Cardiac fibroblast (primary cell): ENCODE data around the gene KRT77.

ENCODE experiments used
- DNase-seq, 2 donors: peaks; one replicate each; pipeline versions ENCODE4 v3.0.0 to v3.0.0-alpha.2; 2010; ENCODE audit warnings: low read depth in 2 of 2
- H3K4me3 ChIP-seq, 2 donors: replicated peaks in 1 of 2; 1 replicate in 1 of 2; 2 replicates in 1 of 2; pipeline ENCODE4 v1.5.1; 2011; ENCODE audit warnings: low read depth in 2 of 2, low read length in 2 of 2, mild to moderate bottlenecking in 2 of 2, moderate library complexity in 1 of 2
- TF ChIP-seq, protein P1 (sequence below): IDR thresholded peaks from one replicate; pipeline ENCODE4 v1.5.1; 2011; ENCODE audit warnings: low read depth, mild to moderate bottlenecking, low read length, inconsistent platforms

KRT77 gene

DNA sequence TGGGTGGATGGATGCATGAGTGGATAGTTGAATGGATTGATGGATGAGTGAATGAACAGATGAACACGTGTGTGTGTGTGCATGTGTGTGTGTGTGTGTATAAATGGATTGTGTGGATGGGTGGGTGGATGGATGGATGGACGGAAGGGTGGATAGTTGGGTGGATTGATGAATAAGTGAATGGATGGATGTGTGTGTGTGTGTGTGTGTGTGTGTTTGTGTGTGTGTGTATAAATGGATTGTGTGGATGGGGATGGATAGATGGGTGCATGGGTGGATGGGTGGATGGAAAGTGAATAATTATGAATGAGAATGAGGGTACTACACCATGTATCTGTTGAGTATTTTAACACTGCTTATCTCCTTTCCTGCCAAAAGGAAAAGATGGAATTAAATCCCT, 986 bp downstream of the KRT77 start:
- H3K4me3 ChIP-seq, result no peak overlapping the region
- DNase-seq, result no peak
- TF ChIP-seq, protein P1, sequence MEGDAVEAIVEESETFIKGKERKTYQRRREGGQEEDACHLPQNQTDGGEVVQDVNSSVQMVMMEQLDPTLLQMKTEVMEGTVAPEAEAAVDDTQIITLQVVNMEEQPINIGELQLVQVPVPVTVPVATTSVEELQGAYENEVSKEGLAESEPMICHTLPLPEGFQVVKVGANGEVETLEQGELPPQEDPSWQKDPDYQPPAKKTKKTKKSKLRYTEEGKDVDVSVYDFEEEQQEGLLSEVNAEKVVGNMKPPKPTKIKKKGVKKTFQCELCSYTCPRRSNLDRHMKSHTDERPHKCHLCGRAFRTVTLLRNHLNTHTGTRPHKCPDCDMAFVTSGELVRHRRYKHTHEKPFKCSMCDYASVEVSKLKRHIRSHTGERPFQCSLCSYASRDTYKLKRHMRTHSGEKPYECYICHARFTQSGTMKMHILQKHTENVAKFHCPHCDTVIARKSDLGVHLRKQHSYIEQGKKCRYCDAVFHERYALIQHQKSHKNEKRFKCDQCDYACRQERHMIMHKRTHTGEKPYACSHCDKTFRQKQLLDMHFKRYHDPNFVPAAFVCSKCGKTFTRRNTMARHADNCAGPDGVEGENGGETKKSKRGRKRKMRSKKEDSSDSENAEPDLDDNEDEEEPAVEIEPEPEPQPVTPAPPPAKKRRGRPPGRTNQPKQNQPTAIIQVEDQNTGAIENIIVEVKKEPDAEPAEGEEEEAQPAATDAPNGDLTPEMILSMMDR, result no peak

DNA sequence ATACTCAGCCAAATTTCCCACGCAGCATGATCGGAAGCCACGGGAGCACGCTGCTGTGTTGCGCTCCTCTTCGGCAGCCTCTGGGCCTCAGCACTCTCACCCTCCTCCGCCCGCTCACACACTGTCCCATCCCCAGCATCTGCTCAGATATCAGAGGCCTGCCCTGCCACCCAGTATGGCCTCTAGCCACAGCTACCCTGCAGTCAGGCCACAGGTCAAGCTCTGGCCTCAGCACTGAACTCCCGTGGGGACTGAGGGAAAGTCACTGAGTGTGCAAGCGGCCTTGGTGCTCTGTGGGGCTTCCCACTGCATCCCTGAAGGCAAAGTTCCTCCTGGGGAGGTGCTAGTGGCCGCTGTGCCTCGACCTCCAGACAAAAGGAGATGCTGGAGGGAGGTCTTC, 2.0 kb downstream of the KRT77 start:
- DNase-seq, result no peak
- TF ChIP-seq, protein P1, result no peak
- no peak overlapping the region for H3K4me3 ChIP-seq

DNA sequence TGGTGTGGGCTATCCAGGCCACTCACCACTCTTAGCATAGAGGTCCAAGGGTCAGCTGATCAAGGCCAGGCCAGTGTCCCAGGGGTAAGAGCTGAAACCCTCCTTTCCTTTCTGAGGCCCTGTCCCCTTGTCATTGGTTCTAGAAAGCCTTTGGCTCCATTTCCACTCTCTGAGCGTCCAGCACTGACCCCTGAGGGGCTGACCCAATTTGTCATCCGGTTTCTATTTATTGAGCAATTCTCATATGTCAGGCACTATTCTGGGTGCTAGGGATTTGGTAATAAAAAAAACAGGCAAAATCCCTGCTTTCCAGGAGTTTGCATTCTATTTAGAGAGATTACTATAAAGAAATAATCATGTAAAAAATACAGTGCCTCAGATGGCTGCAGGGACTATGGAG, 3.4 kb downstream of the KRT77 start:
- TF ChIP-seq, protein P1, result no peak
- H3K4me3 ChIP-seq, result no peak overlapping the region
- DNase-seq, result no peak

DNA sequence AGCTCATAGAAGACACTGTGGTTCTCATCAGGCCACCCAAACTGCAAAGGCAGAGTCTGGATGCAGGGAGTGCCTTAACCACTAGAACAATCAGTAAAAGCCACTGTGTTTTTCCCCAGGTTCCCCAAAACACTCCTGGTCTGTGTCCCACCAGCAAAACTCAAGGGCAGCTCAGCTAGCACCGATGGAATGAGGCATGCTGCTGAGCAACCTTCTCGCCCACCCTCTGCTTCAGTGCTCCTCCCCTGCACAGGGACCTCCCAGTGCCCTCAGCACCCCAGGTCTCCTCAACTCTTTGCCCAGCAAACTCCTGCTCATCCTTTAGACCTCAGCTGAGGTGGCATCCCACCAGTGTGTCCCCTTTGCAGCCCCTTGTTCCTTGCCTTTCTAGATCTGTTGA, 4.0 kb downstream of the KRT77 start:
- TF ChIP-seq, protein P1, result no peak

DNA sequence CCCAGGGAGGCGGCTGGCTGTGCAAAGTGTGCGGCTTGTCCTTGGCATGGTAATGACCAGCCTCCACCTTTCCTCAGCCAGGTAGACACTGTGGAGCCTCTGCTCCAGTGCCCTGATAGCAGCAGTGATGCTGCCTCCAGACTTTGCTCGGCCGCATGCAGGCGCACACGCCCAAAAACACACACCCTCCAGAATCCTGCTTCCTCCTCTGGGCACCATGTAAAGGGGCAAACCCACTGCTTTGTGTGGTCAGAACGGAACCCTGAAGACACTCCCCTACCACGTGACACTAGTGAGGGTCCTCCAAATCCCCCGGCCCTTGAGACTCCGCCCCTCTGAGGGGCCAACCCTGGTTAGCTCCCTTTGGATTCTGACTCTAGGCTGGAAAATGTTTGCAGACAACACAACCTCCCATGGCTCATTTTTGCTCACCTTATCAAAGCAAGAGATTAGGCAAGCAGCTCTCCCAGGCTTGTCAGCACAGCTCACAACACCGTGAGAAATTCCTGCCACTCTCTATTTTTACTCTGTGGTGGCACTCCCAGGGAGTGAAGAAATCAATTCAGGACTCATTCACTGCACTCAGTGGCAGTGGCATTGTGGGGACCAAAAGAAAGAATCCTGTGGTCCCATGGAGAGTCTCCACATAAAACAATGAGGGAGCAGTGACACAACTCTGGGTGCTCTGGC, 4.5 kb downstream of the KRT77 start:
- TF ChIP-seq, protein P1, result no peak
- no peak overlapping the region for H3K4me3 ChIP-seq
- DNase-seq, result no peak

More for the DNA sequence above, 4.0 kb downstream of the KRT77 start:
- H3K4me3 ChIP-seq, result no peak overlapping the region
- DNase-seq, result no peak

DNA sequence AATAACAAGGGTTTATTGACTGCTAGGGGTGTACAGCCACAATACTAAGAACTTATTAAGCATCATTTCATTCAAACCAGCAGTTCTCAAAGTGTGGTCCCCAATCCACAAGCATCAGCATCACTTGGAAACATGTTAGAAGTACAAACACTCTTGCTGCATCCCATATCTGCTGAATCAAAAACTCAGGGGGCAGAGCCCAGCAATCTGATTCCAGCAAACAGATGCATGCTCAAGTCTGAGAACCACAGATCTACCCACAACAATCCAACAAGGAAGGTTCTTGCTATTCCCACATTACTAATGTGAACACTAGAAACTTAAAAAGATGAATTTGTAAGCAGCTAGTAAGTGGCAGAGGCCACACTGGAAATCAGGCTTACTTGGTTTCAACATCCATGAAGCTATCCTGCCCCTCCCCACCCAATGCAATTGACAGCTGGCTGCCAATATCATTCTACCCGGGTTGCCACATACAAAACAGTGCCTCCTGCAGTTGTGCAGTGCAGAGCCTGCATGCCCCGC, 6.2 kb downstream of the KRT77 start:
- TF ChIP-seq, protein P1, result no peak
- no peak overlapping the region for H3K4me3 ChIP-seq
- DNase-seq, result no peak

DNA sequence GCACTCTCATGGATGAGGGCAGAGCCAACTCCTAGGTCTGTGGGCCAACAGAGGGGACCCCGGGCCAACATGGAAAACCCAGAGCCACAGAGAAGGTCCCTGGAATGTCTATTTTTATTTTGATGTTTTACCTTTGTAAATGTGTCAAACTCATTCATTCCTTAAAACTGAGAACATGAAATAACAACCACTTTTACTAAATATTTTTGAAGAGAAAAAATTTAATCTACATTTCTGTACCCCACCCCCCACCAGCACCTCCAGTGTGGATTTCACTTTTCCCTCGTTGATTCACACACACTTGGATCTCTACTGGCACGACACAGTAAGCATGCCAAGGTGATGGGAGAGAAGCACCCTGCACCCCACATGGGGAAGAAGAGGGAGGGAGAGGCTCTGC, 6.7 kb downstream of the KRT77 start:
- no peak overlapping the region for H3K4me3 ChIP-seq
- TF ChIP-seq, protein P1, result no peak
- DNase-seq, result no peak
